GM18507 (cell line): ENCODE measurements around the gene CREB1.

ENCODE experiments used
- DNase-seq: peaks from one replicate; pipeline ENCODE4 v3.0.0; 2011; ENCODE audit warnings: low read depth; ENCODE audit not compliant: insufficient read length; ENCODE audit errors: extremely low spot score
- FAIRE-seq: peaks from 2 replicates; lab custom pipeline; 2011; peaks lifted over from hg19 to GRCh38; lab: Jason Lieb, UNC

CREB1 gene

GRCh38 chr2:207502577-207503198 lies 27.1 kb upstream of the CREB1 start:
- DNase-seq: no peak

DNA sequence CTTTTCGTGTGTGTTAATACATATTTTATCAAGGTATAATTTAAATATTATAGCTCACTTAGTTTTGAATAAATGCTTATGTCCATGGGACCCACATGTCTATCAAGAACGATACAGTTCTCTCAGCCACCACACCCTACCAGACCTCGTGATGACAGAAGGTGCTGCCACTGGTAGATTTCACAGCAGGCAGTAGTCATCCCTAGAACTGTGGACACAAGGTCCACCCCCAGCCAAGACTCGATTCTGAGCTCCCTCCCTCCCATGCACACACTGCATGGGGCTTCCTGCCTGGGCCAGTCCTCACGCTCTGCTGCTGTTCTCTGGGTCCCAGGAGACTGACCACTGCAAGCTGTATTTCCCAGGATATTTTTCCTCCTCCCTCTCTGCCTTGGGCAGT lies 26.5 kb upstream of the CREB1 start:
- peak; percentile 53 for FAIRE-seq

More at GRCh38 chr2:207502577-207503198, 27.1 kb upstream of the CREB1 start:
- FAIRE-seq: peak; percentile 62

GRCh38 chr2:207504513-207505170 lies 25.1 kb upstream of the CREB1 start:
- DNase-seq (no peak), FAIRE-seq (no peak)

More for the DNA sequence above, 26.5 kb upstream of the CREB1 start:
- peak; percentile 28 for DNase-seq

GRCh38 chr2:207505171-207505570 lies 24.6 kb upstream of the CREB1 start:
- FAIRE-seq: no peak
- no peak for DNase-seq

DNA sequence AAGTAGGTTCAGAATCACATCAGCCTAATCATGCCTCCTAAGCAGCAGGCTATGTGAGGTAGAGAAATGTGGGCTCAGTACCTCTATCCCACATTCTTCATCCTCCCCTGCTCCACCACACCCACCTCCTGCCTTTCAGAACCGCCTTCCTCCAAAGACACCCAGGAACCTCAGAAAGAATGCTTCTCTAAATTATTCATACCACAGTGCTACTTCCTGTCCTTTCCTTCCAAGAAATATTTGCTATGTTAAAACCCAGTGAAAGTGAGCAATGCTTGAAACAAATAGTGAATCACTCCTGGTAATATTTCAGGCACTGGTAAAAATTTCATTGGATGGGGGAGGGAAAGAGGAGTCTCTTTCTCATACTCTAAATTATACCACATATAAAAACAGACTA lies 24.0 kb upstream of the CREB1 start:
- FAIRE-seq (no peak), DNase-seq (no peak)

- DNase-seq (no peak), FAIRE-seq (no peak)
Observed at GRCh38 chr2:207506426-207506825, 23.3 kb upstream of the CREB1 start.

DNA sequence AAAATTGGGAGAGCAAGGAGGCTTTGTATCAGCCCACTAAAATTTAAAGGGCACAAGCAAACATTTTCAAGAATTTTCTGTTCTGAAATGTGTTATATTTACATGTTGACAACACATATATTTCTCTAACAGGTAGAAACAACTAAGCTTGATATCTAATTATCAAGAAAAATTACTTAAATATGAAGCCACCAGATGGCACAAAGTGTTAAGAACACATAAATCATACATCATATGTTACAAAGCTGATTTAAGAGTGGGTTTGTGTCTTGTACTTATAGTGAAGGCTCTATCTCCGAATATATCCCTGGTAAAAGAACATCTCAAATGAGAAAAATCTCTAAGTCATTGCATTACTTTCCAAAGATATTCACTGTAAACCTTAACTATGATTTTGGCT lies 19.6 kb upstream of the CREB1 start:
- DNase-seq: no peak
- no peak for FAIRE-seq

- FAIRE-seq (no peak), DNase-seq (no peak)
Observed at GRCh38 chr2:207511851-207512250, 17.9 kb upstream of the CREB1 start.

DNA sequence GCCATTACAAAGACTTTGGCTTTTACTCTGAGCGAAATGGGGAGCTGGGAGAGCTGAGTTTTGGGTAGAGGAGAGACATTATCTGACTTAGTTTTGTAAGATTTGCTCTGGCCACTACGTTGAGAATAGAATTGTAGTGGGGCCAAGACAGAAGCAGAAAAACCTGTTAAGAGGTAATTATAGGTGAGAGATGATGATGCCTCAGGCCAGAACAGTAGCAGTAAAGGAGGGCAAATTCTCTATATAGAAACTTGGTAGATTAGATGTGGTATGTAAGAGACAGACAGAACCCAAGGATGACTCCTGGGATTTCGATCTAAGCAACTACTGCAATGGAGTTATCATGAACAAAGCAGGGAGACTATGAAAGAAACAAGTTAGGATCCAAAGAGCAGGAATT lies 17.4 kb upstream of the CREB1 start:
- DNase-seq: no peak
- FAIRE-seq: no peak

GRCh38 chr2:207513551-207514257 lies 16.1 kb upstream of the CREB1 start:
- FAIRE-seq: no peak

DNA sequence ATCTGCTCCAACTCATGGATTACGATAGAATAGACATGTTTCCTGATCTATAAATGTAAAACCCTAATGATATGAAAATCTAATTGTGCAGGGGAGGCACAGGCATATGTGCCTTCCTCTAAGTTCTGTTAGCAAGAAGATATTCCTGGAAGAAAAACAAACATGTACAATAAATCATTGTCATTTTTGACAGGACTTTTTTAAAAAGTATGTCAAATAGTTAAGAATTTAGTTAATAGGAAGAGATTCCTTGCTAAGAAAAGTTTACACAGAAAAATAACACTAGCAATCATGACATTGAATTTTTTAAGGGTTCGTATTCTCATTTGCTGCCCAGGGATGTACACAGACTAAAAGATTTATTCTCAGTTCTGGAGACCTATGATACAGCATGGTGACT lies 15.3 kb upstream of the CREB1 start:
- FAIRE-seq (no peak), DNase-seq (no peak)

More at GRCh38 chr2:207513551-207514257, 16.1 kb upstream of the CREB1 start:
- DNase-seq: no peak

DNA sequence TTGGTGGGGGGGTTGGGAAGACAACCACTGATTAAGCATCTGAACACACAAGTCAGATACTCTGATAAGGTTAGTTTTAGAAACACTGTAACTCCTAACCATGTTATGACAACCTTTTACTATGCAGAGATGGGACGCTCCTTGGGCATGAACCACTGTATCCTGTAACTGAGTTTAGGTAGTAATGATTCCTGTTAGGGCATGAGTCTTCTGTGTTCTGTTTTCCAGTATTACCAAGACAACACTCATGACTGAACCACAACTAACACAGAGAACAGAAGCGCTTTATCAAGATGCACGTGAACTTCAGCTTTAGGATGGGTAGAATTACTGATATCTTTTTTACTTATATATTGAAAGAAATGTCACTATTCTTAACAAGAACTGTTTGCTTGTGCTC lies 14.1 kb upstream of the CREB1 start:
- DNase-seq (no peak), FAIRE-seq (no peak)

DNA sequence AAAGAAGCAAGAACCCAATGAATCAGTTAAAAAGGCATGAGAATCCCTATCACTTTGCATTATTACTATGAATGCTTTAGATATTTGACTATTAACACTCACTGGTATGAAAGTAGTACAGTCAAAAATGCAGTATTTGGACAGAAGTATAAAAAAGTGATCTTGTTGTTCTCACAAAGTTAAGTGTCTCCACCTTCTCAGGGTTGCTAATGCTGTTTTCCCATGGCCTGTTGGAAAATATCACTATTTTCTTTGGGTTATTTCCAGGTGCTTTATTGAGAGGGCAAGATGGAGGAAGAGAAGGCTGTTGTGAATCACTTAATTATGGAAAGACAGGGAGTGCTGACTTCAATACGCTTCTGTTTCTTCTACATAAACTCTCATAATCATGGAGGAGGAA lies 13.6 kb upstream of the CREB1 start:
- DNase-seq: no peak
- no peak for FAIRE-seq

DNA sequence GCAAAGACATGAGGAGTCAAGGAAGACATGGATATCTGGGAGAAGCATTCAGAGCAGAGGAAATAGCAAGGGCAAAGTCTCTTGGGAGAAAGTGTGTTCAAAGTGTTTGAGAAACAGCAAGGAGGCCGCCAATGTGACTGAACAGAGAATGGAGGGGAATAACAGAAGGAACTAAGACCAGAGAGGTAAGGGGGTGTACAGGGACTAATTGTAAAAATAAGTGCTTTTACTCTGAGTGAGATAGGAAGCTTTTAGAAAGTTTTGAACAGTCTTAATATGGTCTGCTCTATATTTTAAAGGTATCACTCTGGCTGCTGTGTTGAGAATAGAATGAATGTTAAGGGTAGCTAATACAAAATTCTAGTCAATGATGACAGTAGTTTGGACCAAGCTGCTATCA lies 6.8 kb upstream of the CREB1 start:
- FAIRE-seq (peak; percentile 31), DNase-seq (no peak)

DNA sequence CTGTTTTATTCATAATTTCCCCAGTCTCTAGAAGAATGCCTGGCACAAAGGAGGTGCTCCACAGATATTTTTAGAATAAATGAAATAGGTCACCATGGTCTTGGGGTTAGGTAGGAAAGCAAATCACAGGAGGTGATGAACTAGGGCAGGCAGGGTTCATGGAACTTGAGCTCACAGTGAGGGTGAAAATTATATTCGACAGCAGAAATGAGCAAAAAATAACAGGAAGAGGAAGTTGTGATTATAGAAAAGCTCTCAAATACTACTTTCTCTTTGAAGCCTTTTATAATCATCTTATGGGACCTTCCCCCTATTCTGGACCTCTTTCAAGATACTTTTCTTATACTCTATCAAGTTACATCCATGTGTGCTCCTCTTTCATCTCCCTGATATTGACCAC lies 4.5 kb upstream of the CREB1 start:
- FAIRE-seq (peak; percentile 63), DNase-seq (no peak)

DNA sequence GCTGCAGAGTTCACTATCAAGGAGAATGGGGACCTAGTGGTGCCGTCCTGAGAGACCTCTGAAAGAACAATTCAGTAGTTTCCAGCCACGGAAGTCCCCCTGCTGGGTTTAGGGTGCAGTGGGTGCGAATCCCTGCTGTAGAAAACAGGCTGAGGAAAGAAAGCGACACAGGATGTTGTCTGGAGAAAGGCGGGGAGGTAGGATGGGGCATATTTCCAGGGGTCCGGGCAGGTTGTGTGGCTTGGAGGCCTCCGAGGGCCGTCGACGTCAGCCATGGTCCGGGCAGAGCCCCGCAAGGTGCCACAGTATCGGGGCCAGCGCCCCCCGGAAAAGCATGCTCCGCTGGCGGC lies 807 bp upstream of the CREB1 start:
- FAIRE-seq: peak; percentile 71
- DNase-seq: no peak

DNA sequence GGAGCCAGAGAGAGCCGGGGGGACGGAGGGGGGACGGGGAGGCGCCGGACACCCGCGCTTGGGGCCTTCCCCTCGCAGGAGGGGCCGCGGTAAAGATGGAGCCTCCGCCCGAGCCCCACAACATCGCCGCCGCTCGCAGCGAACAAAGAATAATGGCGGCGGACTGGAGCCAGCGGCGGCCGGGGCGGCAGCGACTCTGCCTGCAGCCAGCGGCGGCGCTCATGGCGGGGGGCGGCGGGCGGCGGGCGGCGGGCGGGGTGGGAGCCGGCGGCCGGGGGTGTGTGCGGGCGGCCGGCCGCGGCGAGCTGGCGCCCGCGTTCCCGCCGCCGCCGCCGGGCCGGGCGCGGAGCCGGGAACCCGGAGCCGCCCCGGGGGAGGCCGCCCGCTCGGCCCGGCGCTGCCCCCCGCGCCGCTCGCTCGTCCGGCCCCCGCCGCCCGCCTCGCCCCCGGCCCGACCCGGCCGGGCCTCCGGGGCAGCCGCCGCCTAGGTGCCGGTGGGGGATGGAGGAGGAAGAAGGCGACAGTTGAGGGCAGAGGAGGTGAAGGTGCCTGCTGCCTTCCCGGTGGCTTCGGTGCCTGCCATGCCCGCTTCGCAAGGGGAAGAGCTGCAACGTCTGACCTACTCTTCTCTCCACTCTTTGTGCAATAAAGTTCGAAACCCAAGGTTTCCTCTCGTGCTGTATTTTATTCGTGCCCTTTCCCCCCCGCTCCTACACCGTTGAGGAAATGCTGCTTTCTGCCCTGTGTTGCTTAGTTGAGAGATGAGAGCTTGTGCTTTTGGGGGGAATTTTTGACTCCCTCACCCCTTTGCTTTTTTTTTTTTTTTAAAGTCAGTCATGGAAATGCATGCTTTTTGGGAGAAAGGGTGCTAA lies 634 bp downstream of the CREB1 start:
- DNase-seq (no peak), FAIRE-seq (peak; percentile 69)

- peak; percentile 42 for FAIRE-seq
- DNase-seq: no peak
Observed at GRCh38 chr2:207531032-207531952, 1.5 kb downstream of the CREB1 start.

DNA sequence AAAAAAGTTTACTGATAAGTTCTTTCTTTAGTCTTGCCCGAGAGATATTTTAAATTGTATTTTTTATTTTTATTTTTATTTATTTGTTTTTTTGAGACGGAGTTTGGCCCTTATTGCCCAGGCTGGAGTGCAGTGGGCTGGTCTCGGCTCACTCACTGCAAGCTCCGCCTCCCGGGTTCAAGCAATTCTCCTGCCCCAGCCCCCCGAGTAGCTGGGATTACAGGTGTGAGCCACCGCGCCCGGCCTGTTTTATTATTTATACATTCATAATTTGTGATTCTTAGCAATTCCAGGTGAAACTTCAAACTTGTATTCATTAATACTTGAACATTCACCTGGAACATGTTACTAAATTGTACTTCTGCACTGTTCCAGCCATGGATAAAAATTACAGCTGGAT lies 2.9 kb downstream of the CREB1 start:
- FAIRE-seq: no peak
- no peak for DNase-seq
